ENCODE data around the gene GPR156. TPM values are rescaled to one million over a fixed set of nuclear protein-coding genes. Genes with fewer than 3 reads are reported as not detected.
"Not testable (repeated sequence)": the region's sequence is repeated elsewhere in the genome, so short reads cannot be mapped to it uniquely, and the experiment has no call there.

GPR156 gene
- polyA plus RNA-seq, 1 experiment = 0.44 TPM

DNA sequence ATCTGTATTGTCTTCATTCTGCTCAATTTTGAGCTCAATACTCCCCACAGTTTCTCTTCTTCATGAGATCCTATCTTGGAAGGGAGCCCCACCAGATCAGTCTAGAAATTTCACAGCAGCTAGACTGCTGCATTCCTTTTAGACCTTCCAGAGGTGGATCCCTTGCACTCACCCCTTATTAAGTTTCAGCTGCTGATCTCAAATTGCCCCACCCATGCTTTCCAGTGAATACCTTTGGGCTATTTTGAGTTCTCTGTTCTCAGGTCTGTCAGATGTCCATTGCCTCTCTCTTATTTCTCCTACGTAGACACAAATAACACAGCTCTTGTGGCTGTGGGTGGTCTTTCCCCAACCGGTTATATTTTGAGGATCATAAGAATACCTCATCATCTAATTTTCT, 60.8 kb downstream of the GPR156 start:
- Histone ChIP-seq H3K36me3 (ENCODE audit: control insufficient read depth, insufficient read depth, low read length) (no peaks in the 10 kb centered on the region), H3K4me3 (ENCODE audit: low read depth, low read length) (no peak overlapping the region), H3K27me3 (ENCODE audit: control insufficient read depth, insufficient read depth, low read length) (no peaks in the 10 kb centered on the region)
- no peak for DNase-seq (ENCODE audit: low read depth)
- POLR2A ChIA-PET = no interaction called here
- CTCF ChIA-PET = no interaction called here
- TF ChIP-seq, protein P1, sequence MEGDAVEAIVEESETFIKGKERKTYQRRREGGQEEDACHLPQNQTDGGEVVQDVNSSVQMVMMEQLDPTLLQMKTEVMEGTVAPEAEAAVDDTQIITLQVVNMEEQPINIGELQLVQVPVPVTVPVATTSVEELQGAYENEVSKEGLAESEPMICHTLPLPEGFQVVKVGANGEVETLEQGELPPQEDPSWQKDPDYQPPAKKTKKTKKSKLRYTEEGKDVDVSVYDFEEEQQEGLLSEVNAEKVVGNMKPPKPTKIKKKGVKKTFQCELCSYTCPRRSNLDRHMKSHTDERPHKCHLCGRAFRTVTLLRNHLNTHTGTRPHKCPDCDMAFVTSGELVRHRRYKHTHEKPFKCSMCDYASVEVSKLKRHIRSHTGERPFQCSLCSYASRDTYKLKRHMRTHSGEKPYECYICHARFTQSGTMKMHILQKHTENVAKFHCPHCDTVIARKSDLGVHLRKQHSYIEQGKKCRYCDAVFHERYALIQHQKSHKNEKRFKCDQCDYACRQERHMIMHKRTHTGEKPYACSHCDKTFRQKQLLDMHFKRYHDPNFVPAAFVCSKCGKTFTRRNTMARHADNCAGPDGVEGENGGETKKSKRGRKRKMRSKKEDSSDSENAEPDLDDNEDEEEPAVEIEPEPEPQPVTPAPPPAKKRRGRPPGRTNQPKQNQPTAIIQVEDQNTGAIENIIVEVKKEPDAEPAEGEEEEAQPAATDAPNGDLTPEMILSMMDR (IDR thresholded peaks at IDR 0.05; ENCODE audit: insufficient read depth, low read depth, low read length) = no peak

DNA sequence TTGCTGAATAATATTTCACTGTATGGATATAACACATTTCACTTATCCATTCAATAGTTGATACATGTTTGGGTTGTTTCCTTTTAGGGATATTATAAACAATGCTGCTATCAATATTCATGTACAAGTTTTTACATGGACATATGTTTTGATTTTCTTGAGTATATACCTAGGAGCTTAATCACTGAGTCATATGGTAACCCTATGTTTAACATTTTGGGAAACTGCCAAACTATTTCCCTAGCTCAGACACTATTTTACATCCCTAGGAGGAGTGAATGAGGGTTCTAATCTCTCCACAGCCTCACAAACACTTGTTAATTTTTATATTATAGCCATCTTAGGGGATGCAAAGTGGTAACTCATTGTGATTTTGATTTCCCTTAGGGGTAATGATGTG, 66.0 kb downstream of the GPR156 start:
- TF ChIP-seq, protein P1 (IDR thresholded peaks at IDR 0.05; ENCODE audit: insufficient read depth, low read depth, low read length) = no peak
- ChIA-PET CTCF (no interaction called here), POLR2A (no interaction called here)
- H3K36me3 ChIP-seq (ENCODE audit: control insufficient read depth, insufficient read depth, low read length) = no peaks in the 10 kb centered on the region
- no peak overlapping the region for H3K4me3 ChIP-seq (ENCODE audit: low read depth, low read length)
- DNase-seq (ENCODE audit: low read depth) = no peak
- H3K27me3 ChIP-seq (ENCODE audit: control insufficient read depth, insufficient read depth, low read length) = no peaks in the 10 kb centered on the region

DNA sequence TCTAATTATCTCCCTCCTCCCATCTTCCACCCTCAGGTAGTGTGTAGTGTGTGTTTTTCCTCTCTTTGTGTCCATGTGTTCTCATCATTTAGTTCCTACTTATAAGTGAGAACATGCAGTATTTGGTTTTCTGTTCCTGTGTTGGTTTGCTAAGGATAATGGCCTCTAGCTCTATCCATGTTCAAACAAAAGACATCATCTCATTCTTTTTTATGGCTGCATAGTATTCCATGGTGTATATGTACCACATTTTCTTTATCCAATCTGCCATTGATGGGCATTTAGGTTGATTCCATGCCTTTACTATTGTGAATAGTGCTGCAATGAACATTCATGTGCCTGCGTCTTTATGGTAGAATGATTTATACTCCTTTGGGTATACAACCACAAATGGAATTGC, 68.4 kb downstream of the GPR156 start:
- CTCF ChIA-PET; POLR2A ChIA-PET; H3K36me3 ChIP-seq (ENCODE audit: control insufficient read depth, insufficient read depth, low read length); H3K27me3 ChIP-seq (ENCODE audit: control insufficient read depth, insufficient read depth, low read length); DNase-seq (ENCODE audit: low read depth); H3K4me3 ChIP-seq (ENCODE audit: low read depth, low read length): not testable (repeated sequence)

DNA sequence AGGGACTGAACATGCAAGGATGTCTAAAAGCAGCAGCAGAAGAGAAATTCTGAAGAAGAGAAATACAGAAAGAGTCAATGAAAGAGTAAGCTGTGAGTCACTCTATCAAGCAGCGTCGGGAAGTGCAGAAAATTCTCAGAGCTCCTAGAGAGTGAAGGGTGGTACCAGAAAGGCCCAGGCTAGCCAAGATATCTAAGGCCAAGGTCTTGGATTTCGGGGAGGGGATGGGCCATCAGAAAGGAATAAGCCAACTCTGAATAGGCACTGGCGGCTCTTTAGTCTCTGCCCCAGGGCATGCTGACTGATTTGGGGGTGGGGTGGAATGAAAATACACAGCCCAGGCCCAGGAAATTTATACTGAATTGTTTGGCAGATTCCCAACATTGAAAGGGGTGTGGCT, 70.8 kb downstream of the GPR156 start:
- DNase-seq (ENCODE audit: low read depth) = no peak
- POLR2A ChIA-PET = no interaction called here
- Histone ChIP-seq H3K36me3 (ENCODE audit: control insufficient read depth, insufficient read depth, low read length) (no peaks in the 10 kb centered on the region), H3K27me3 (ENCODE audit: control insufficient read depth, insufficient read depth, low read length) (no peaks in the 10 kb centered on the region), H3K4me3 (ENCODE audit: low read depth, low read length) (no peak overlapping the region)
- CTCF ChIA-PET = interaction anchor here (0.6 kb wide), 2 partner anchors 15 to 347 kb away, joined by 3 read pairs; no protein-coding TSS in a partner anchor
- TF ChIP-seq, protein P1 (IDR thresholded peaks at IDR 0.05; ENCODE audit: insufficient read depth, low read depth, low read length) = no peak

DNA sequence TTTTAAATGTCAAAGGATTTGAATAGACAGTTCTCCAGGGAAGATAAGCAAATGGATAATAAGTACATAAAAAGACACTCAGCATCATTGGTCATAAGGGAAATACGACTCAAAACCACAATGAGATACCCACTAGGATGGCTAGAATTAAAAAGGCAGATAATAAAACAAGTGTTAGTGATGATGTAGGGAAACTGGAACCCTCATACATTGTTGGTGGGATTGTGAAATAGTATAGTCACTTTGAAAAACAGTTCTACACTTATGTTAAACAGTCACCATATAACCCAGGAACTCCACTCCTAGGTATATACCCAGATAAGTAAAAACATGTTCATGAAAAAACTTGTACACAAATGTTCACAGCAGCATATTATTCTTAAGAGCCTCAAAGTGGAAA, 72.5 kb downstream of the GPR156 start:
- H3K4me3 ChIP-seq (ENCODE audit: low read depth, low read length) = no peak overlapping the region
- no peaks in the 10 kb centered on the region for H3K36me3 ChIP-seq (ENCODE audit: control insufficient read depth, insufficient read depth, low read length)
- ChIA-PET CTCF (no interaction called here), POLR2A (no interaction called here)
- H3K27me3 ChIP-seq (ENCODE audit: control insufficient read depth, insufficient read depth, low read length) = no peaks in the 10 kb centered on the region
- TF ChIP-seq, protein P1 (IDR thresholded peaks at IDR 0.05; ENCODE audit: insufficient read depth, low read depth, low read length) = no peak
- no peak for DNase-seq (ENCODE audit: low read depth)

DNA sequence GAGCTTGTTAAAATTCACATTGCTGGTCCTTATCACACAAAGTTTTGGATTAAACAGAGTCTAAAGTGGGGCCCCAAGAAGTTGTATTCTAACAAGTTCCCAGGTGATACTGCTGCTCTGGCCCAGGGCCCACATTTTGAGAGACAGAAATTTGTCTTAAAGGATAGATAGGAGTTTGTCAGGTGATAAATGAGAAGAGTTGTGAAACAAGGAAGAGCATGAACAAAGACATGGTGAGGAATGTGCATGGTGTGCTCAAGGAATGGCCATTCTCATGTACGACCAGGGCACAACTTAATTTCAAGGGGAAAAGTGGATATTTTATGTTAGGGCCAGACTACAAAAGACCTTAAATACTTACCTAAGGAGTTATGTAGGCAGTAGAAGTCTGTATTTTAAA, 75.6 kb downstream of the GPR156 start:
- CTCF ChIA-PET = no interaction called here
- Histone ChIP-seq H3K4me3 (ENCODE audit: low read depth, low read length) (no peak overlapping the region), H3K27me3 (ENCODE audit: control insufficient read depth, insufficient read depth, low read length) (no peaks in the 10 kb centered on the region), H3K36me3 (ENCODE audit: control insufficient read depth, insufficient read depth, low read length) (no peaks in the 10 kb centered on the region)
- TF ChIP-seq, protein P1 (IDR thresholded peaks at IDR 0.05; ENCODE audit: insufficient read depth, low read depth, low read length) = no peak
- POLR2A ChIA-PET = no interaction called here
- DNase-seq (ENCODE audit: low read depth) = no peak
